ENCODE measurements around the gene ZNF396.

ZNF396 gene

DNA sequence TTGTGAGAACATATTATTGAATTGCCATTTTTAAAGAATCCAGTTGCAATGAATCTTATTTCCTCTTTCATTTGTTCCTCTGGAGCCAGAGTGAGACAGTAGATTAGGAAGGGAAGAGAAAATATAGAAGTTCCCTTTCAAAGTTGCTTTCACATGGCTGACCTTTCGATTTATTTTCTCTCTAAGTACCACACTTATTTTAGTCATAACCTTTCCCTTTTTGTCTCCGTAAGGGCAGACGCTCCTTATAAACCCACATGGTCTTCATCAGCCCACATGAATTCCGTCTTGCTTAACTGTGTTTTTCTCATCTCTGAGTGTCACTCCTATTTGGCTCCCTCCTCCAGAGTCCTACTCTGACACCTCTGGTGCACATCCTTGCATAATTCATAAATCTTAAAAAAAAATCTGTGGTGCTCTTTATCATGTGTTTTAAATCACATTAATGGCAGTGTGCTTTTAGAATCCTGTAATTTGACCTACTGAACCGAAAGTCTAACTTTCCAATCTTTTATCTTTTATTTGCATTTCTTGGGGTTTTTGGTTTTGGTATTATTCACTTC lies 38.5 kb upstream of the ZNF396 start:
- no peak for DNase-seq (ENCODE audit: low read depth)
- no peak overlapping the region for H3K4me3 ChIP-seq (ENCODE audit: low read length)
- TF ChIP-seq, protein P1, sequence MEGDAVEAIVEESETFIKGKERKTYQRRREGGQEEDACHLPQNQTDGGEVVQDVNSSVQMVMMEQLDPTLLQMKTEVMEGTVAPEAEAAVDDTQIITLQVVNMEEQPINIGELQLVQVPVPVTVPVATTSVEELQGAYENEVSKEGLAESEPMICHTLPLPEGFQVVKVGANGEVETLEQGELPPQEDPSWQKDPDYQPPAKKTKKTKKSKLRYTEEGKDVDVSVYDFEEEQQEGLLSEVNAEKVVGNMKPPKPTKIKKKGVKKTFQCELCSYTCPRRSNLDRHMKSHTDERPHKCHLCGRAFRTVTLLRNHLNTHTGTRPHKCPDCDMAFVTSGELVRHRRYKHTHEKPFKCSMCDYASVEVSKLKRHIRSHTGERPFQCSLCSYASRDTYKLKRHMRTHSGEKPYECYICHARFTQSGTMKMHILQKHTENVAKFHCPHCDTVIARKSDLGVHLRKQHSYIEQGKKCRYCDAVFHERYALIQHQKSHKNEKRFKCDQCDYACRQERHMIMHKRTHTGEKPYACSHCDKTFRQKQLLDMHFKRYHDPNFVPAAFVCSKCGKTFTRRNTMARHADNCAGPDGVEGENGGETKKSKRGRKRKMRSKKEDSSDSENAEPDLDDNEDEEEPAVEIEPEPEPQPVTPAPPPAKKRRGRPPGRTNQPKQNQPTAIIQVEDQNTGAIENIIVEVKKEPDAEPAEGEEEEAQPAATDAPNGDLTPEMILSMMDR (conservative IDR thresholded peaks at IDR 0.05; ENCODE audit: low read depth, low read length), result no peak

DNA sequence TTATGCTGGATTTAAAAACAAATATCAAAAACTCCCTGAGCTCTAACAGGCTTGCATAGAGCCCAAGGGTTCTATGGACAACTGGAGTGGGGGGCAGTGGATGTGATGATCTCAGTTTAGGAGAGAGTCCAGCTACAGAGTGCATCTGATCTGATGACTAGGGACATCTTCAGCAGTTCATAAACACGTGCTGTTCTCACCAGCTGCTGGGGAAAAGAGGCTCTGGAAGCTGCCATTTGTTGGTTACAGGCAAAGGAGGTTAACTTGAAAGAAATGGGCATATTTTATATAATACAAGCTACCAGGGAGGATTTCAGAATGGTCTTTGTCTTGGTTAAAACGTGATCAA lies 36.0 kb upstream of the ZNF396 start:
- DNase-seq (ENCODE audit: low read depth), result no peak
- H3K4me3 ChIP-seq (ENCODE audit: low read length), result no peak overlapping the region
- TF ChIP-seq, protein P1 (conservative IDR thresholded peaks at IDR 0.05; ENCODE audit: low read depth, low read length), result no peak

DNA sequence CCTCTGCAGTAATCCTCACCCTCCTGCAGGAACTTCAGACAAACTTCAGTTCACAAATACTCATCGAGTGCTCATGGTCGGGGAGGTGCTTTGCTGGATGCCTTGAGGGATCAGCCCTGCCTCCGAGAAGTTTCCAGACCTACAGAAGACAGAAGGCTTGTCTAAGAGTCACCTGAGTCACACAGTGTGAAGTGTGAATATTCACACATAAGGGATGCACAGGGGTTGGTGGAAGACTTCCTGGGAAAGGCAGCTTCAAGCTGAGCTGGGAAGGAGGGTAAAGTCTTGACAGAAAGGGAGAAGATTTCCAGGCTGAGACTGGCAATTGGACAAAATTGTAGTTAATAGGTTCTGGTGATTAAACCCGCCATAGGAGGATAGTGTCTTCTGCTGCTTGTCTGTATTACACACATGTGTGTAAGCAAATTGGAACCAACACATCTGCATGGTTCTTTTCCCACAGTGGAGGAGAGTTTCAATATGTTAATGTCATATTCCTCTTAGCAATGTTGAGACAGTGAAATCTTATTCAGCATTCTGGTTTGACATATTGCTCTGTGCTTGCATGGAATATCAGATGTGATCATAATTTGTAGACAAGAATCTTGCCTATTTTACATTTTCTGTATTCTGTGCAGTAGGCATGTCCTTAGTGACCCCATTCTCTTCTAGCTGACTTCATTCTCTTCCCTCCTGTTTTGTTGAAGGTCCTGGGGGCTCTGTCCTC lies 34.7 kb upstream of the ZNF396 start:
- DNase-seq (ENCODE audit: low read depth), result no peak
- no peak overlapping the region for H3K4me3 ChIP-seq (ENCODE audit: low read length)
- TF ChIP-seq, protein P1 (conservative IDR thresholded peaks at IDR 0.05; ENCODE audit: low read depth, low read length), result no peak

DNA sequence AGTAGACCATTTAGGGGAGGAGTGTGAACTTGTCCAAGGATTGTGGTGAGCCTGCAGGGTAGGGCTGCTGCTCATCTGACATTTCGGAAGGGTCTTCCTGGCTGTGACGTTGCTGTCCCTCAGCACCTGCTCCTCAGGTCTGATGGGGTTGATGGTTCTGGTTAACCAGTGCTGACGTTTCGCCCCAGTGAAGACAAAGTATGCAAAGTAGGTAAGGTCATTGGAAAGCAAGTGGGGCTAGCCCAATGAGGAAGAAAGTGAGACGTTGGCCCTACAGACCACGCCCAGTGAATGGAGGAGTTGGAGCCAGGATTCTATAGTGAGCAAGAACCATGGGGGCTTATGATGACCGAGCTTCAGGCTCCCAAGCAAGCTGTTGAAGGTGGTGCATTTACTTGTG lies 33.4 kb upstream of the ZNF396 start:
- no peak overlapping the region for H3K4me3 ChIP-seq (ENCODE audit: low read length)
- DNase-seq (ENCODE audit: low read depth), result no peak
- TF ChIP-seq, protein P1 (conservative IDR thresholded peaks at IDR 0.05; ENCODE audit: low read depth, low read length), result no peak

DNA sequence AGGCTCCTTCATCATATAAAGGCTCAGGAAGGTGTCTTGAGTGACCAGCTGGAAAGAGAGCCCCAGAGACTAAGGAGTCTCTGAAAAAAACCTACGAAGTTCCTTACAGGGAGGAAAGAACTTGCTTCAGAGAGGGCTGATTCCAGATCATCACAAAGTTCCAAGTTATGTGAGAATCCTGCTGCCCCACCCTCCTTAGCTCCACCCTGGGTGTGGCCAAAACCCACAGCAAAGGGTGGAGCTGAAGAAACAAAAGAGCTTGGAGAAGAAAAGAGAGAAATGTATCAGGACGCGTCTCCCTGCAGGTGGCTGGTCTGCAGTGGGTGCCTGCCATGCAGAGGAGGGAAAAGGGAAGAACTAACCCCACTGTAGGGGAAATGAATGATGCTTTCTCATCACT lies 32.8 kb upstream of the ZNF396 start:
- TF ChIP-seq, protein P1 (conservative IDR thresholded peaks at IDR 0.05; ENCODE audit: low read depth, low read length), result no peak
- H3K4me3 ChIP-seq (ENCODE audit: low read length), result no peak overlapping the region
- no peak for DNase-seq (ENCODE audit: low read depth)

DNA sequence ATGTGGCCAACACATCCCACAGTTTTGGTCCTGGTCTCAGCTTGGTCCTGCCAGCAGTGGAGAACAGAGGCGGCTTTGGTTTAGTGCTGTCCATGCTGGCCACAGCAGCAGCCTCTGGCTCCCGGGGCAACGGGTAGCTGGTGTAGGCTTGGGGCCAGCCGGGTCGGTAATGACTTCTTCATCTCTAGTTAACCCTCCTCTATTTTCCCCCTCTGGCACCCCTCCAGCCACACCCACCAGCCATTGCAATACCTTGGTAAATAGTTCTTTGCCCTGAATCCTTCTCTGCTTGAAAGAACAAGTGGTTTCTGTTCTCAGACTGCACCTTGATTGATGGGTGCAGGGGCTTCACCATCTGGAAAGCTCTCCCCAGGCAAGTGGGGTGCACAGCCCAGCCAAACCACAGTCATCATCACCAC lies 31.7 kb upstream of the ZNF396 start:
- DNase-seq (ENCODE audit: low read depth), result no peak
- no peak overlapping the region for H3K4me3 ChIP-seq (ENCODE audit: low read length)
- TF ChIP-seq, protein P1 (conservative IDR thresholded peaks at IDR 0.05; ENCODE audit: low read depth, low read length), result no peak

DNA sequence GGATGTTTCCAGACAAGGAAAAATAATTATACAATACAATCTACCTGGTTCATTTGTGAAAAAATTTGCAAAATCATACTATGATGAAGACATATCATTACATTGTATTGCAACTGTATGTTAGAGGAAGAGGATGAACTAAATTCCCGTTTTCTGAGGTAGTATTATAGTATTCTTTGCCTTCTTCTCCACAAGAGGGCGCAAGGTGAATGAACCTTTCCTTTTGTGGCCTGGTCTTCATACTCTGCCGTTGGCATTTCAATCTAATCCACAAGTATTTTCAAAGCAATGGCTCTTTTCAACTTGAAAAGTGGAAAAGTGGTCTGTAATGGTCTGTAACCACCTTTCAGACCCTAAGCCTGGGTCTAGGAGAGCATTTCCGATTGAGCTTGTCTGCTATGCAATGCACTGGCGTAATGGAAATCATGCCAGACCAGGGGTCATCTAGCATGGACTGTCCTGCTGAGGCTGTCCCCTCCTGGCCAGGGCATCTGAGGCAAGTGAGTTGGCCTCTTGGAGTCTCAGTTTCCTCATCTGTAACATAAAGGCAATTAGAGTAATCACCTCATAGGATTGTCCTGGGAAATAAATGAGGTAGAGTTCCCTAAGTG lies 30.8 kb upstream of the ZNF396 start:
- no peak overlapping the region for H3K4me3 ChIP-seq (ENCODE audit: low read length)
- DNase-seq (ENCODE audit: low read depth), result peak; percentile 39
- TF ChIP-seq, protein P1 (conservative IDR thresholded peaks at IDR 0.05; ENCODE audit: low read depth, low read length), result peak; percentile 75
